ENCODE data around the gene SOX6. TPM values are rescaled to one million over a fixed set of nuclear protein-coding genes. Genes with fewer than 3 reads are reported as not detected.

SOX6 gene
- total and polyA plus RNA-seq, 2 experiments from 2014 or later: 0.03 to 0.66 TPM

DNA sequence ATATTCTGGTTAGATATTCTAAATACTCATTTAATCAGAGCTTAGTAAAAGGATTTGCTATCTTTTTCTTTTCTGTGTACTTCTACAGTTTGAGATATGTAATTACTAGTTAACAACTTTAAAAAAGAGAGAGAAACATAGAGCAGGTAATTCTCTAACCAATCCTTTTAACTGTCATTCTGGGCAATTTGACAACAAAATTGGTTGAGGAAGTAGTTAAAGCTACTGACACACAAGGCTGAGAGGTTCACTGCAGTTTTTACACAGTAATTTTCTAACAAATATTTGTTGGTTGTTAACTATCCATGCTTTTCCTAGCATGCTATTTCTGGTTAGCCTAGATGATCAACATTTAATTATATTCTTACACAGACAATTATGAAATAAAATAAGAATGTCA lies 3.6 kb downstream of the SOX6 start:
- Histone ChIP-seq H3K4me2 (no peak overlapping the region), H3K4me3 (no peak overlapping the region), H3K9me2 (ENCODE audit: insufficient read depth) (no peaks in the 10 kb centered on the region), H3F3A (replicated peaks; ENCODE audit: low read depth) (no peaks in the 10 kb centered on the region), H3K36me3 (ENCODE audit: insufficient read depth) (no peaks in the 10 kb centered on the region), H3K4me1 (ENCODE audit: insufficient read depth) (peaks cover 42% of the 10 kb centered on the region), H4K20me1 (replicated peaks; ENCODE audit: insufficient read depth) (no peaks in the 10 kb centered on the region), H3K79me2 (replicated peaks; ENCODE audit: insufficient read depth) (no peaks in the 10 kb centered on the region), H3K27me3 (ENCODE audit: insufficient read depth) (no peaks in the 10 kb centered on the region), H2AFZ (no peak overlapping the region), H3K27ac (ENCODE audit: low read depth) (no peak overlapping the region)
- H3K4me3 Mint-ChIP-seq: no peak overlapping the region
- DNase-seq (ENCODE audit: low spot score): no peak
- H3K4me1 Mint-ChIP-seq: peaks cover 38% of the 10 kb centered on the region
- no peaks in the 10 kb centered on the region for H3K27me3 Mint-ChIP-seq (ENCODE audit: insufficient read depth, low read depth, poor library complexity)
- no peak overlapping the region for H3K27ac Mint-ChIP-seq
- no peaks in the 10 kb centered on the region for H3K9me3 Mint-ChIP-seq
- H3K36me3 Mint-ChIP-seq (ENCODE audit: low read depth): no peaks in the 10 kb centered on the region
- no peak for TF ChIP-seq EZH2 (IDR thresholded peaks at IDR 0.05; ENCODE audit: low read depth, unreplicated experiment)
- TF ChIP-seq, protein P1, sequence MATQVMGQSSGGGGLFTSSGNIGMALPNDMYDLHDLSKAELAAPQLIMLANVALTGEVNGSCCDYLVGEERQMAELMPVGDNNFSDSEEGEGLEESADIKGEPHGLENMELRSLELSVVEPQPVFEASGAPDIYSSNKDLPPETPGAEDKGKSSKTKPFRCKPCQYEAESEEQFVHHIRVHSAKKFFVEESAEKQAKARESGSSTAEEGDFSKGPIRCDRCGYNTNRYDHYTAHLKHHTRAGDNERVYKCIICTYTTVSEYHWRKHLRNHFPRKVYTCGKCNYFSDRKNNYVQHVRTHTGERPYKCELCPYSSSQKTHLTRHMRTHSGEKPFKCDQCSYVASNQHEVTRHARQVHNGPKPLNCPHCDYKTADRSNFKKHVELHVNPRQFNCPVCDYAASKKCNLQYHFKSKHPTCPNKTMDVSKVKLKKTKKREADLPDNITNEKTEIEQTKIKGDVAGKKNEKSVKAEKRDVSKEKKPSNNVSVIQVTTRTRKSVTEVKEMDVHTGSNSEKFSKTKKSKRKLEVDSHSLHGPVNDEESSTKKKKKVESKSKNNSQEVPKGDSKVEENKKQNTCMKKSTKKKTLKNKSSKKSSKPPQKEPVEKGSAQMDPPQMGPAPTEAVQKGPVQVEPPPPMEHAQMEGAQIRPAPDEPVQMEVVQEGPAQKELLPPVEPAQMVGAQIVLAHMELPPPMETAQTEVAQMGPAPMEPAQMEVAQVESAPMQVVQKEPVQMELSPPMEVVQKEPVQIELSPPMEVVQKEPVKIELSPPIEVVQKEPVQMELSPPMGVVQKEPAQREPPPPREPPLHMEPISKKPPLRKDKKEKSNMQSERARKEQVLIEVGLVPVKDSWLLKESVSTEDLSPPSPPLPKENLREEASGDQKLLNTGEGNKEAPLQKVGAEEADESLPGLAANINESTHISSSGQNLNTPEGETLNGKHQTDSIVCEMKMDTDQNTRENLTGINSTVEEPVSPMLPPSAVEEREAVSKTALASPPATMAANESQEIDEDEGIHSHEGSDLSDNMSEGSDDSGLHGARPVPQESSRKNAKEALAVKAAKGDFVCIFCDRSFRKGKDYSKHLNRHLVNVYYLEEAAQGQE (IDR thresholded peaks at IDR 0.05; ENCODE audit: unreplicated experiment): no peak
- TF ChIP-seq, protein P2, sequence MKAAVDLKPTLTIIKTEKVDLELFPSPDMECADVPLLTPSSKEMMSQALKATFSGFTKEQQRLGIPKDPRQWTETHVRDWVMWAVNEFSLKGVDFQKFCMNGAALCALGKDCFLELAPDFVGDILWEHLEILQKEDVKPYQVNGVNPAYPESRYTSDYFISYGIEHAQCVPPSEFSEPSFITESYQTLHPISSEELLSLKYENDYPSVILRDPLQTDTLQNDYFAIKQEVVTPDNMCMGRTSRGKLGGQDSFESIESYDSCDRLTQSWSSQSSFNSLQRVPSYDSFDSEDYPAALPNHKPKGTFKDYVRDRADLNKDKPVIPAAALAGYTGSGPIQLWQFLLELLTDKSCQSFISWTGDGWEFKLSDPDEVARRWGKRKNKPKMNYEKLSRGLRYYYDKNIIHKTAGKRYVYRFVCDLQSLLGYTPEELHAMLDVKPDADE (IDR thresholded peaks at IDR 0.05): no peak
- no peak for TF ChIP-seq STAT1 (IDR thresholded peaks at IDR 0.05; ENCODE audit: unreplicated experiment)
- TF ChIP-seq, protein P3, sequence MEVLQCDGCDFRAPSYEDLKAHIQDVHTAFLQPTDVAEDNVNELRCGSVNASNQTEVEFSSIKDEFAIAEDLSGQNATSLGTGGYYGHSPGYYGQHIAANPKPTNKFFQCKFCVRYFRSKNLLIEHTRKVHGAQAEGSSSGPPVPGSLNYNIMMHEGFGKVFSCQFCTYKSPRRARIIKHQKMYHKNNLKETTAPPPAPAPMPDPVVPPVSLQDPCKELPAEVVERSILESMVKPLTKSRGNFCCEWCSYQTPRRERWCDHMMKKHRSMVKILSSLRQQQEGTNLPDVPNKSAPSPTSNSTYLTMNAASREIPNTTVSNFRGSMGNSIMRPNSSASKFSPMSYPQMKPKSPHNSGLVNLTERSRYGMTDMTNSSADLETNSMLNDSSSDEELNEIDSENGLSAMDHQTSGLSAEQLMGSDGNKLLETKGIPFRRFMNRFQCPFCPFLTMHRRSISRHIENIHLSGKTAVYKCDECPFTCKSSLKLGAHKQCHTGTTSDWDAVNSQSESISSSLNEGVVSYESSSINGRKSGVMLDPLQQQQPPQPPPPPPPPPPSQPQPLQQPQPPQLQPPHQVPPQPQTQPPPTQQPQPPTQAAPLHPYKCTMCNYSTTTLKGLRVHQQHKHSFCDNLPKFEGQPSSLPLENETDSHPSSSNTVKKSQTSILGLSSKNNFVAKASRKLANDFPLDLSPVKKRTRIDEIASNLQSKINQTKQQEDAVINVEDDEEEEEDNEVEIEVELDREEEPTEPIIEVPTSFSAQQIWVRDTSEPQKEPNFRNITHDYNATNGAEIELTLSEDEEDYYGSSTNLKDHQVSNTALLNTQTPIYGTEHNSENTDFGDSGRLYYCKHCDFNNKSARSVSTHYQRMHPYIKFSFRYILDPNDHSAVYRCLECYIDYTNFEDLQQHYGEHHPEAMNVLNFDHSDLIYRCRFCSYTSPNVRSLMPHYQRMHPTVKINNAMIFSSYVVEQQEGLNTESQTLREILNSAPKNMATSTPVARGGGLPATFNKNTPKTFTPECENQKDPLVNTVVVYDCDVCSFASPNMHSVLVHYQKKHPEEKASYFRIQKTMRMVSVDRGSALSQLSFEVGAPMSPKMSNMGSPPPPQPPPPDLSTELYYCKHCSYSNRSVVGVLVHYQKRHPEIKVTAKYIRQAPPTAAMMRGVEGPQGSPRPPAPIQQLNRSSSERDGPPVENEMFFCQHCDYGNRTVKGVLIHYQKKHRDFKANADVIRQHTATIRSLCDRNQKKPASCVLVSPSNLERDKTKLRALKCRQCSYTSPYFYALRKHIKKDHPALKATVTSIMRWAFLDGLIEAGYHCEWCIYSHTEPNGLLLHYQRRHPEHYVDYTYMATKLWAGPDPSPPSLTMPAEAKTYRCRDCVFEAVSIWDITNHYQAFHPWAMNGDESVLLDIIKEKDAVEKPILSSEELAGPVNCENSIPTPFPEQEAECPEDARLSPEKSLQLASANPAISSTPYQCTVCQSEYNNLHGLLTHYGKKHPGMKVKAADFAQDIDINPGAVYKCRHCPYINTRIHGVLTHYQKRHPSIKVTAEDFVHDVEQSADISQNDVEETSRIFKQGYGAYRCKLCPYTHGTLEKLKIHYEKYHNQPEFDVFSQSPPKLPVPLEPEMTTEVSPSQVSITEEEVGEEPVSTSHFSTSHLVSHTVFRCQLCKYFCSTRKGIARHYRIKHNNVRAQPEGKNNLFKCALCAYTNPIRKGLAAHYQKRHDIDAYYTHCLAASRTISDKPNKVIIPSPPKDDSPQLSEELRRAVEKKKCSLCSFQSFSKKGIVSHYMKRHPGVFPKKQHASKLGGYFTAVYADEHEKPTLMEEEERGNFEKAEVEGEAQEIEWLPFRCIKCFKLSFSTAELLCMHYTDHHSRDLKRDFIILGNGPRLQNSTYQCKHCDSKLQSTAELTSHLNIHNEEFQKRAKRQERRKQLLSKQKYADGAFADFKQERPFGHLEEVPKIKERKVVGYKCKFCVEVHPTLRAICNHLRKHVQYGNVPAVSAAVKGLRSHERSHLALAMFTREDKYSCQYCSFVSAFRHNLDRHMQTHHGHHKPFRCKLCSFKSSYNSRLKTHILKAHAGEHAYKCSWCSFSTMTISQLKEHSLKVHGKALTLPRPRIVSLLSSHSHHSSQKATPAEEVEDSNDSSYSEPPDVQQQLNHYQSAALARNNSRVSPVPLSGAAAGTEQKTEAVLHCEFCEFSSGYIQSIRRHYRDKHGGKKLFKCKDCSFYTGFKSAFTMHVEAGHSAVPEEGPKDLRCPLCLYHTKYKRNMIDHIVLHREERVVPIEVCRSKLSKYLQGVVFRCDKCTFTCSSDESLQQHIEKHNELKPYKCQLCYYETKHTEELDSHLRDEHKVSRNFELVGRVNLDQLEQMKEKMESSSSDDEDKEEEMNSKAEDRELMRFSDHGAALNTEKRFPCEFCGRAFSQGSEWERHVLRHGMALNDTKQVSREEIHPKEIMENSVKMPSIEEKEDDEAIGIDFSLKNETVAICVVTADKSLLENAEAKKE (CRISPR knock-in tag; IDR thresholded peaks at IDR 0.05): no peak
- TF ChIP-seq ZNF331 (CRISPR knock-in tag; IDR thresholded peaks at IDR 0.05; ENCODE audit: low read depth): no peak
- ATAC-seq: no peak

Data from GM23338 (cell line).